BJ (cell line): ENCODE measurements around the gene ANKRD11. TPM values are rescaled to one million over a fixed set of nuclear protein-coding genes. Genes with fewer than 3 reads are reported as not detected.

Experiments used
- CTCF ChIA-PET: fragments of 350-600 bp; formaldehyde crosslinking; extraction: SDS; loops from one replicate; lab custom pipeline; 2021; ENCODE audit warnings: antibody characterized with exemption, inconsistent platforms; lab: Yijun Ruan, JAX
- POLR2A ChIA-PET: fragments of 300-600 bp; sonication (Branson Sonifier 250); formaldehyde crosslinking; extraction: SDS; loops from one replicate; lab custom pipeline; 2021; ENCODE audit warnings: antibody characterized with exemption; lab: Charles Lee
- DNase-seq: peaks from one replicate; pipeline ENCODE4 v3.0.0-alpha.2; 2011; ENCODE audit warnings: low read depth
- H3K27me3 ChIP-seq: 2 replicates; pipeline ENCODE4 v1.6.0; 2011; ENCODE audit warnings: low read length; ENCODE audit not compliant: control insufficient read depth, insufficient read depth
- H3K36me3 ChIP-seq: 2 replicates; pipeline ENCODE4 v1.5.1; 2011; ENCODE audit warnings: low read length; ENCODE audit not compliant: control insufficient read depth, insufficient read depth
- H3K4me3 ChIP-seq: 2 replicates; pipeline ENCODE4 v1.5.1; 2011; ENCODE audit warnings: low read depth, mild to moderate bottlenecking, control low read depth, low read length
- polyA plus RNA-seq: library from polyadenylated mRNA; depleted of rRNA; stranded (reverse); fragments of >200 nt; gene quantifications from 2 replicates; pipeline ENCODE4 v1.2.3, GENCODE V29; 2011
- TF ChIP-seq, protein P1 (sequence below): IDR thresholded peaks from 2 replicates; pipeline ENCODE4 v1.5.1; 2011; ENCODE audit warnings: low read depth, mild to moderate bottlenecking, control low read depth, inconsistent platforms, low read length, moderate library complexity; ENCODE audit not compliant: insufficient read depth

The ANKRD11 gene
- polyA plus RNA-seq, 1 experiment: 61.8 TPM

GRCh38 chr16:89374393-89374960 is 115.9 kb downstream of the ANKRD11 start:
- no peak for DNase-seq
- Histone ChIP-seq H3K4me3 (no peak overlapping the region), H3K27me3 (no peaks in the 10 kb centered on the region), H3K36me3 (peaks cover 4% of the 10 kb centered on the region)
- ChIA-PET CTCF (no interaction called here), POLR2A (no interaction called here)
- TF ChIP-seq, protein P1, sequence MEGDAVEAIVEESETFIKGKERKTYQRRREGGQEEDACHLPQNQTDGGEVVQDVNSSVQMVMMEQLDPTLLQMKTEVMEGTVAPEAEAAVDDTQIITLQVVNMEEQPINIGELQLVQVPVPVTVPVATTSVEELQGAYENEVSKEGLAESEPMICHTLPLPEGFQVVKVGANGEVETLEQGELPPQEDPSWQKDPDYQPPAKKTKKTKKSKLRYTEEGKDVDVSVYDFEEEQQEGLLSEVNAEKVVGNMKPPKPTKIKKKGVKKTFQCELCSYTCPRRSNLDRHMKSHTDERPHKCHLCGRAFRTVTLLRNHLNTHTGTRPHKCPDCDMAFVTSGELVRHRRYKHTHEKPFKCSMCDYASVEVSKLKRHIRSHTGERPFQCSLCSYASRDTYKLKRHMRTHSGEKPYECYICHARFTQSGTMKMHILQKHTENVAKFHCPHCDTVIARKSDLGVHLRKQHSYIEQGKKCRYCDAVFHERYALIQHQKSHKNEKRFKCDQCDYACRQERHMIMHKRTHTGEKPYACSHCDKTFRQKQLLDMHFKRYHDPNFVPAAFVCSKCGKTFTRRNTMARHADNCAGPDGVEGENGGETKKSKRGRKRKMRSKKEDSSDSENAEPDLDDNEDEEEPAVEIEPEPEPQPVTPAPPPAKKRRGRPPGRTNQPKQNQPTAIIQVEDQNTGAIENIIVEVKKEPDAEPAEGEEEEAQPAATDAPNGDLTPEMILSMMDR: peak; percentile 40

DNA sequence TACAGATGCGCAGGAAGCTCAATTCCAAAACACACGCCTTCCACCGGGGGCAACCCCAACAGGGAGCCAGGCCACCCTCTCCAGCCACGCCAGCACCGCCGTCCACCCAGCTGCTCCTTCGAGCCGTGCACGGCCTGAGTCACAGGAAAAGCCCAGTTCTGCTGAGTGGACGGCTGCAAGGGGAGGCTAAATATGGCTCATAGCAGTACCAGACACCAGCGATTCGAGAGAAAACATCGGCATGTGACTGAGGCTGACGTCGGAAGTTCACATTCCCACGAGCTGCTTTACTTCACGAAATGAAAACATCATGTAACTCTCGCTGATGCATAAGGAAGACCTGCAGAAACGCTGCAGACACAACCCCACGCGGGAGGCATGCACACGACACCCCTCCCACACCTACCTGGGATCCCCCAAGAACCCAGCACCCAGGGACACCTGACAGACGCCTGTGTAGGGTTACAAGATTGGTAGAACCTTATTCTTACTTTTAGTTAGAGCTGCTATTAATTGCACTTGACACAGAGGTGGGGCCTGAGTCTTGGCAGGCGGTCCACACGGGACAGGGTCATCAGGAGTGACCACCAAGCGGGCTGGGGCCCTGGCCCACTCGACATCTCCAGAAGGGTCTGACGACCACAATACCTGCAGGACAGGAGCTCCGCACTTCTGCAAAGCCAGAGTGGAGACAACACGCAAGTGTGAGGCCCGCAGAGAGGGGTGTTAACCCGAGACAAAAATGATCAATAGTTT is 116.8 kb downstream of the ANKRD11 start:
- TF ChIP-seq, protein P1: no peak
- CTCF ChIA-PET: interaction anchor here (0.6 kb wide), 1 partner anchor 41 kb away, joined by 3 read pairs; no protein-coding TSS in a partner anchor
- Histone ChIP-seq H3K4me3 (no peak overlapping the region), H3K36me3 (peaks cover 4% of the 10 kb centered on the region; the same call in 1 of the 2 replicates), H3K27me3 (no peaks in the 10 kb centered on the region)
- no peak for DNase-seq
- POLR2A ChIA-PET: no interaction called here

- H3K36me3 ChIP-seq: peaks cover 4% of the 10 kb centered on the region; the same call in 1 of the 2 replicates
- DNase-seq: no peak
- H3K27me3 ChIP-seq: no peaks in the 10 kb centered on the region
- no peak overlapping the region for H3K4me3 ChIP-seq
- ChIA-PET POLR2A (no interaction called here), CTCF (interaction anchor here (0.6 kb wide), 1 partner anchor 19 kb away, joined by 4 read pairs; no protein-coding TSS in a partner anchor)
- TF ChIP-seq, protein P1: no peak
Observed at GRCh38 chr16:89371968-89372634, 118.3 kb downstream of the ANKRD11 start.

DNA sequence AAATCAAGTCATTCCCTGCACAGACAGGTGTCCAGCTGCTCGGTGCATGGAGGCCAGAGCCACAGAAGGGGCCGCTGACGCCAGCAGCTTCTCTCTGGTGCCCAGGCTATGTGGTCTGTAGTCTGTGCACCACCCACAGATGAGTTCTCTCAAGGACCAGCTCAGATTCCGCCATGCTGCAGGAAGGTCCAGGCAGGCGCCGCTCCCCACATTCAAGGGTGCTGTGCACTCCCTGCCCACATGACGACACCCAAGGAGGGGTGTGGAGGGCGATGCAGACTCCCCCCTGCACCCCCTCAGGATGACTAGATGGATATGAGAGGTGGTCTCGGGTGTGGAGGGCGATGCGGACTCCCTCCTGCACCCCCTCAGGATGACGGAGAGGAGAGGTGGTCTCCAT is 119.0 kb downstream of the ANKRD11 start:
- Histone ChIP-seq H3K36me3 (peaks cover 4% of the 10 kb centered on the region; the same call in 1 of the 2 replicates), H3K27me3 (no peaks in the 10 kb centered on the region), H3K4me3 (no peak overlapping the region)
- TF ChIP-seq, protein P1: no peak
- no peak for DNase-seq
- ChIA-PET POLR2A (no interaction called here), CTCF (interaction anchor here (1.4 kb wide), 1 partner anchor 119 kb away, joined by 3 read pairs; the partner anchor contains the start of gene ANKRD11)

DNA sequence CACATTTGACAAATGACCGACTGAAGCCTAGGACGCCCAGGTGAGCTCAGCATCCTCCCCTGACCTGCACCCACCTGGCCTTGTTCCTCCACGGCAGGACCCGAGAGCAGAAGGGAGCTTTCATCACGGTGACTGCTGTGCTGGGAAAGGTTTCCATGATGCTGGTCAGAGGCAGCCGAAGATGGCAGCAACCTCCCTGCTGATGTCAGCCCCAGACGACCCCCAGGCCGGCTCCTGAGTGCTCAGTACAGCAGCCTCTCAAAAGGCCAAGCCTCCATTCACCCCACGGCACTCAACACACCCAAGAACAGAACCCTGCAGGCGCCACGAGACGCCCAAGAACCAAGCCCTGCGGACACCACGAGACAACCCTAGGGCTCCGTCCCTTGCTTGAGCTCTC is 119.8 kb downstream of the ANKRD11 start:
- Histone ChIP-seq H3K36me3 (peaks cover 4% of the 10 kb centered on the region; the same call in 1 of the 2 replicates), H3K4me3 (no peak overlapping the region), H3K27me3 (no peaks in the 10 kb centered on the region)
- no peak for DNase-seq
- POLR2A ChIA-PET: no interaction called here
- CTCF ChIA-PET: interaction anchor here (1.4 kb wide), 1 partner anchor 120 kb away, joined by 3 read pairs; the partner anchor contains the start of gene ANKRD11
- TF ChIP-seq, protein P1: no peak
